Brain microvascular endothelial cell (primary cell): ENCODE data around the gene TBC1D4.
"Not testable (repeated sequence)": the region's sequence is repeated elsewhere in the genome, so short reads cannot be mapped to it uniquely, and the experiment has no call there.

ENCODE experiments used
- DNase-seq: peaks from one replicate; pipeline ENCODE4 v3.0.0-alpha.2; 2020
- H3K27ac ChIP-seq: fragments of 250-450 bp; sonication (Bioruptor Pico); 2 replicates; pipeline ENCODE4 v1.5.1; 2020; ENCODE audit warnings: mild to moderate bottlenecking, moderate library complexity
- H3K27me3 ChIP-seq: fragments of 250-450 bp; sonication (Bioruptor Pico); replicated peaks from 2 replicates; pipeline ENCODE4 v1.5.1; 2020; ENCODE audit warnings: mild to moderate bottlenecking
- H3K36me3 ChIP-seq: fragments of 250-450 bp; sonication (Bioruptor Pico); replicated peaks from 2 replicates; pipeline ENCODE4 v1.5.1; 2020; ENCODE audit warnings: mild to moderate bottlenecking
- H3K4me3 ChIP-seq: 2 replicates; pipeline ENCODE4 v1.5.1; 2011; ENCODE audit warnings: low read depth, mild to moderate bottlenecking, control low read depth, low read length, moderate library complexity
- CTCF ChIP-seq: IDR thresholded peaks from 2 replicates; pipeline ENCODE4 v1.5.1; 2011; ENCODE audit warnings: low read depth, mild to moderate bottlenecking, moderate library complexity, low read length, control low read depth, inconsistent platforms; ENCODE audit errors: missing control alignments
- in situ Hi-C: cut with HindIII; loops from 2 replicates; pipeline ENCODE4 v1.10.0; 2017; ENCODE audit warnings: low sequenced_read_pairs, low pct_ligation_motif_present

Gene TBC1D4

GRCh38 chr13:75294110-75294509 is 187.9 kb downstream of the TBC1D4 start:
- no peak for DNase-seq
- in situ Hi-C loops, result no loop called here
- no peak for TF ChIP-seq CTCF
- Histone ChIP-seq H3K27ac (no peak overlapping the region), H3K27me3 (no peaks in the 10 kb centered on the region), H3K4me3 (no peak overlapping the region), H3K36me3 (peaks cover 2% of the 10 kb centered on the region)

DNA sequence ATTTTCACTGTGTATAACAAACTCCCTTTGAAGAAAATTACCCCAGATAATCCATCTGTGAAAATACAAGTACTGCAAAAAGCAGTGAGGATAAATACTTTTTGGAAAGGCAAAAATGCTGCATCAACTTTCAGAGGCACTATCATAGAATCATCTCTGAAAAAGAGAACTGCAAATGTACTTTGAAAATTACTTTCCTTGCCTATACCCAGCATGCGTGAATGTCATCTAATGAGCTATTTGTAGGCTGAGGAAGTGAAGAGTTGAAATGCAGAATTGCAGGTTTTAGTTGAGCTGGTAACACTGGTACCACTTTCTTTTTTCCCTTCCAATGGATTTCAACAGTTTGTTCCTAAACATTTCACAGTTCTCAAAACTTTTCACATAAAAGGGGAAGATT is 196.7 kb downstream of the TBC1D4 start:
- Histone ChIP-seq H3K36me3 (no peaks in the 10 kb centered on the region), H3K27ac (no peak overlapping the region), H3K27me3 (no peaks in the 10 kb centered on the region), H3K4me3 (no peak overlapping the region)
- no peak for DNase-seq
- in situ Hi-C loops, result no loop called here
- no peak for TF ChIP-seq CTCF

DNA sequence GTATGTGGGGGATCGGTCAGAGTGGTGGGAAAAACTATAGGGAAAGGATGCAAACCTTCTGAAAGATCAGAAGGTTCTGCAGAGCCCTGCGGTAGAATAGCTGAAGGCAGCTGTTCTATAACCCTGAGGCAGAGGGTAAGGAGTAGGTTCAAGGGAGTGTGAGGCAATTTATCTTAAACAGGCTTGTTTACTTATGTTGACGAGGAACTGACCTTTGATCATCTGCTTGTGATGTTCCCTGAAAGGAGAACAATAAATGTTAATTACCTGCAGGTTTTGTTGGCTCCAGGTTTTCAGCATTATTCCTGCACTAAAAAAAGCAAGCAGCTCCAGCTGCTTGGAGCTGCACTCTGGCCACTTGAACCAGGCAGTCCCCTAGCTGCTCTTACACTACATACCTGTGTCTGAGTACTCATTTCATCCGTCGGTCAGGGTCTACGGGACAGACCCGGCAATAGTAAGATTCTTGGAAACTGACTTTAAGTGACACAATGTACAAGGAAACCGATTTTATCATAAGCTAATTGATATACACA is 202.1 kb downstream of the TBC1D4 start:
- Histone ChIP-seq H3K27me3 (no peaks in the 10 kb centered on the region), H3K27ac (no peak overlapping the region), H3K36me3 (no peaks in the 10 kb centered on the region), H3K4me3 (no peak overlapping the region)
- no peak for TF ChIP-seq CTCF
- in situ Hi-C loops, result no loop called here
- DNase-seq, result no peak

GRCh38 chr13:75273695-75274094 is 208.3 kb downstream of the TBC1D4 start:
- H3K4me3 ChIP-seq, in situ Hi-C loops, H3K36me3 ChIP-seq, DNase-seq, H3K27me3 ChIP-seq, H3K27ac ChIP-seq: not testable (repeated sequence)

GRCh38 chr13:75271846-75272245 is 210.1 kb downstream of the TBC1D4 start:
- no peaks in the 10 kb centered on the region for H3K27me3 ChIP-seq
- H3K36me3 ChIP-seq, result no peaks in the 10 kb centered on the region
- in situ Hi-C loops, result no loop called here
- DNase-seq, result no peak
- no peak for TF ChIP-seq CTCF
- no peak overlapping the region for H3K4me3 ChIP-seq
- H3K27ac ChIP-seq, result no peak overlapping the region

DNA sequence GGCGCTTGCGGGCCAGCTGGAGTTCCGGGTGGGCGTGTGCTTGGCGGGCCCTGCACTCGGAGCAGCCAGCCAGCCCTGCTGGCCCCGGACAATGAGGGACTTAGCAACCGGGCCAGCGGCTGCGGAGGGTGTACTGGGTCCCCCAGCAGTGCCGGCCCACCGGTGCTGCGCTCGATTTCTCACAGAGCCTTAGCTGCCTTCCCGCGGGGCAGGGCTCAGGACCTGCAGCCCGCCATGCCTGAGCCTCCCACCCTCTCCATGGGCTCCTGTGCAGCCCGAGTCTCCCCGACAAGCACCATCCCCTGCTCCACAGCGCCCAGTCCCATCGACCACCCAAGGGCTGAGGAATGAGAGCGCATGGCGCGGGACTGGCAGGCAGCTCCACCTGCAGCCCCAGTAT is 213.5 kb downstream of the TBC1D4 start:
- H3K27me3 ChIP-seq, H3K4me3 ChIP-seq, in situ Hi-C loops, H3K36me3 ChIP-seq, H3K27ac ChIP-seq, DNase-seq: not testable (repeated sequence)

- H3K27ac ChIP-seq, result no peak overlapping the region
- no peaks in the 10 kb centered on the region for H3K27me3 ChIP-seq
- H3K4me3 ChIP-seq, result no peak overlapping the region
- in situ Hi-C loops, result no loop called here
- no peak for TF ChIP-seq CTCF
- DNase-seq, result no peak
- H3K36me3 ChIP-seq, result no peaks in the 10 kb centered on the region
Measured at GRCh38 chr13:75264611-75265010, 217.4 kb downstream of the TBC1D4 start.
